Ishikawa (cell line): ENCODE data around the gene LY86.
A peak's percentile ranks its signal among the peaks of the same experiment; 100 is the strongest.

Source experiments
- CEBPB ChIP-seq: IDR thresholded peaks from 2 replicates; pipeline ENCODE4 v1.6.1; 2012
- CREB1 ChIP-seq: IDR thresholded peaks from 2 replicates; pipeline ENCODE4 v1.6.1; 2012; ENCODE audit warnings: low read depth
- RAD21 ChIP-seq: IDR thresholded peaks from 2 replicates; pipeline ENCODE4 v1.6.1; 2012; ENCODE audit warnings: low read depth
- TEAD4 ChIP-seq: IDR thresholded peaks from 2 replicates; pipeline ENCODE4 v1.6.1; 2012
- YY1 ChIP-seq: IDR thresholded peaks from 2 replicates; pipeline ENCODE4 v1.6.1; 2012; ENCODE audit warnings: low read depth
- ZBTB7A ChIP-seq: IDR thresholded peaks from 2 replicates; pipeline ENCODE4 v1.6.1; 2012; ENCODE audit warnings: low read depth
- TF ChIP-seq, protein P1 (sequence below): IDR thresholded peaks from 2 replicates; pipeline ENCODE4 v1.6.1; 2012
- TF ChIP-seq, protein P2 (sequence below): IDR thresholded peaks from 2 replicates; pipeline ENCODE4 v1.6.1; 2012

DNA sequence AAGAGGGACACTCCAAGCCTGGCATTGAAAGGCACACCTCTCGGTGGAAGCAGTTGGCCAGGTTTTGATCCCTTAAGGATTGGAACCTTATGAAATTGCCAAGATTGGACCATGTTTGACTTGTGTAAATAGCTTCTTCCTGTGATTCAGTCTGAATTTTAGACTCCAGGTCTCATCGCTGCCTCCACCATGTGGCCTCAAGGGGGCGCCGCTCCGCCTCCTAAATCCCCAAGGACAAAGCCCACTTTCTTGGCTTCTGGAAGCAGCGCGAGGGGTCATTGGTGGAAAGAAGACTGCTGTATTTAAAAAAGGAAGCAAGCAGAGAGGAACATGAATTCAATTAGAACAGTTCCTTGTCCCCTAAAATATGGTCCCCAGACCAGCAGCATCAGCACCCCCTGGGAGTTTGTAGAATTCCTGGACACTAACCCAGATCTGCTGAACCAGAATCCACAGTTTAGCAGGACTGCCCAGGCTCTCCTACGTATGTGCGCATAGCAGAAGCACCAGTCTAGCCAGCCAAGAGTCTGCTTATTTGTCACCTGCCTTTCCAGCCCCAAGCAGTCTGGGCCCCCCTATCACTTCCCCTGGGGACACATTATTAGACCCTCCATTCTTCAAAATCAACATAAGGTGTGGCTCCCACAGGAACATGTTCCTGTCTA is 108.5 kb downstream of the LY86 start:
- TF ChIP-seq ZBTB7A (0 out of 2 replicates have a peak, but pooled peaks have one; percentile 27), YY1 (no peak), CEBPB (no peak), TEAD4 (no peak), RAD21 (peak; percentile 86), CREB1 (no peak)
- TF ChIP-seq, protein P1, sequence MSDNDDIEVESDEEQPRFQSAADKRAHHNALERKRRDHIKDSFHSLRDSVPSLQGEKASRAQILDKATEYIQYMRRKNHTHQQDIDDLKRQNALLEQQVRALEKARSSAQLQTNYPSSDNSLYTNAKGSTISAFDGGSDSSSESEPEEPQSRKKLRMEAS = peak; percentile 35; the same call in 1 of the 2 replicates
- TF ChIP-seq, protein P2, sequence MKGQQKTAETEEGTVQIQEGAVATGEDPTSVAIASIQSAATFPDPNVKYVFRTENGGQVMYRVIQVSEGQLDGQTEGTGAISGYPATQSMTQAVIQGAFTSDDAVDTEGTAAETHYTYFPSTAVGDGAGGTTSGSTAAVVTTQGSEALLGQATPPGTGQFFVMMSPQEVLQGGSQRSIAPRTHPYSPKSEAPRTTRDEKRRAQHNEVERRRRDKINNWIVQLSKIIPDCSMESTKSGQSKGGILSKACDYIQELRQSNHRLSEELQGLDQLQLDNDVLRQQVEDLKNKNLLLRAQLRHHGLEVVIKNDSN = no peak
